GM23248 (cell line): Measurements from ENCODE around the gene DGKI. TPM values are rescaled to one million over a fixed set of nuclear protein-coding genes. Genes with fewer than 3 reads are reported as not detected.

Source experiments
- DNase-seq: peaks from one replicate; pipeline ENCODE4 v3.0.0-alpha.2; 2015
- H2AFZ ChIP-seq: fragments of 200-600 bp; sonication (generic); 2 replicates; pipeline ENCODE4 v1.6.1; 2016; ENCODE audit warnings: antibody characterized with exemption
- H3F3A ChIP-seq: fragments of 200-600 bp; sonication (generic); 2 replicates; pipeline ENCODE4 v1.6.1; 2016; ENCODE audit warnings: mild to moderate bottlenecking, antibody characterized with exemption, mixed run types; ENCODE audit not compliant: insufficient read depth
- H3K27ac ChIP-seq: fragments of 200-600 bp; sonication (generic); 2 replicates; pipeline ENCODE4 v1.5.1; 2016; ENCODE audit warnings: mild to moderate bottlenecking
- H3K27me3 ChIP-seq: fragments of 200-600 bp; sonication (generic); replicated peaks from 2 replicates; pipeline ENCODE4 v1.6.1; 2016; ENCODE audit warnings: mild to moderate bottlenecking; ENCODE audit not compliant: insufficient read depth
- H3K36me3 ChIP-seq: fragments of 200-600 bp; sonication (generic); 2 replicates; pipeline ENCODE4 v1.6.1; 2016; ENCODE audit warnings: low read depth, mild to moderate bottlenecking
- H3K4me1 ChIP-seq: fragments of 200-600 bp; sonication (generic); 2 replicates; pipeline ENCODE4 v1.6.1; 2016; ENCODE audit warnings: mild to moderate bottlenecking; ENCODE audit not compliant: insufficient read depth
- H3K4me2 ChIP-seq: fragments of 200-600 bp; sonication (generic); one replicate; pipeline ENCODE4 v1.6.1; 2016; ENCODE audit warnings: mild to moderate bottlenecking; ENCODE audit not compliant: unreplicated experiment
- H3K4me3 ChIP-seq: fragments of 200-600 bp; sonication (generic); 2 replicates; pipeline ENCODE4 v1.5.1; 2016; ENCODE audit warnings: mild to moderate bottlenecking
- H3K79me2 ChIP-seq: fragments of 200-600 bp; sonication (generic); 2 replicates; pipeline ENCODE4 v1.6.1; 2016; ENCODE audit warnings: mild to moderate bottlenecking; ENCODE audit not compliant: insufficient read depth
- H3K9ac ChIP-seq: fragments of 200-600 bp; sonication (generic); 2 replicates; pipeline ENCODE4 v1.6.1; 2016; ENCODE audit warnings: mild to moderate bottlenecking
- H3K9me2 ChIP-seq: fragments of 200-600 bp; sonication (generic); 2 replicates; pipeline ENCODE4 v1.6.1; 2016; ENCODE audit warnings: mixed run types, mild to moderate bottlenecking, moderate library complexity; ENCODE audit not compliant: insufficient read depth
- H3K9me3 ChIP-seq: fragments of 200-600 bp; sonication (generic); one replicate; pipeline ENCODE4 v1.6.1; 2017; ENCODE audit warnings: low read depth
- H4K20me1 ChIP-seq: fragments of 200-600 bp; sonication (generic); 2 replicates; pipeline ENCODE4 v1.6.0; 2016; ENCODE audit not compliant: insufficient read depth
- EZH2 ChIP-seq: fragments of 200-600 bp; sonication (generic); IDR thresholded peaks from 2 replicates; pipeline ENCODE4 v1.6.1; 2018; ENCODE audit warnings: antibody characterized with exemption, mild to moderate bottlenecking; ENCODE audit not compliant: insufficient read depth, poor library complexity, severe bottlenecking
- EZH2phosphoT487 ChIP-seq: fragments of 200-600 bp; sonication (generic); IDR thresholded peaks from 2 replicates; pipeline ENCODE4 v1.6.1; 2018; ENCODE audit warnings: antibody characterized with exemption, moderate library complexity, mild to moderate bottlenecking, low read depth; ENCODE audit not compliant: insufficient read depth
- WGBS, 2 experiments: methylation state at CpG; one replicate each; pipeline ENCODE4 v1.1.6; 2015 to 2017; ENCODE audit warnings: low lambda C conversion rate in 2 of 2, low coverage in 1 of 2; ENCODE audit errors: missing lambda C conversion rate in 2 of 2; 5-methylcytosine and 5-hydroxymethylcytosine counted together
- in situ Hi-C: fragments of 300-500 bp; cut with MboI; formaldehyde crosslinking; loops from 2 replicates; pipeline ENCODE4 v1.15.0; 2020
- polyA plus RNA-seq: library from polyadenylated mRNA; unstranded; fragments of >200 nt; fragmentation: Nextera tagmentation; extraction: Ambion mirVana; gene quantifications from 2 replicates; pipeline ENCODE4 v1.2.1, GENCODE V29; 2016
- total RNA-seq: library from RNA; depleted of rRNA; stranded (reverse); fragments of >200 nt; shearing (Covaris generic); gene quantifications from 2 replicates; pipeline ENCODE4 v1.2.3, GENCODE V29; 2014

DGKI gene
- total and polyA plus RNA-seq, 2 experiments from 2014 or later = 5.4 to 25.9 TPM

GRCh38 chr7:137506031-137506430 lies 340.7 kb downstream of the DGKI start:
- in situ Hi-C loops = no loop called here
- Histone ChIP-seq H3K27ac (no peak overlapping the region), H3F3A (peaks cover 24% of the 10 kb centered on the region), H3K79me2 (no peaks in the 10 kb centered on the region), H3K4me1 (peaks cover 34% of the 10 kb centered on the region), H3K36me3 (0 out of 2 replicates have a peak, but pooled peaks cover 5% of the 10 kb centered on the region), H3K9ac (no peak overlapping the region), H2AFZ (no peak overlapping the region), H3K27me3 (no peaks in the 10 kb centered on the region), H3K4me2 (no peak overlapping the region), H3K9me3 (no peaks in the 10 kb centered on the region), H3K4me3 (no peak overlapping the region), H4K20me1 (no peaks in the 10 kb centered on the region), H3K9me2 (no peaks in the 10 kb centered on the region)
- no peak for DNase-seq
- TF ChIP-seq EZH2phosphoT487 = no peak
- 65% methylated on average over 3 of the region's 3 CpGs for WGBS, 2 experiments

DNA sequence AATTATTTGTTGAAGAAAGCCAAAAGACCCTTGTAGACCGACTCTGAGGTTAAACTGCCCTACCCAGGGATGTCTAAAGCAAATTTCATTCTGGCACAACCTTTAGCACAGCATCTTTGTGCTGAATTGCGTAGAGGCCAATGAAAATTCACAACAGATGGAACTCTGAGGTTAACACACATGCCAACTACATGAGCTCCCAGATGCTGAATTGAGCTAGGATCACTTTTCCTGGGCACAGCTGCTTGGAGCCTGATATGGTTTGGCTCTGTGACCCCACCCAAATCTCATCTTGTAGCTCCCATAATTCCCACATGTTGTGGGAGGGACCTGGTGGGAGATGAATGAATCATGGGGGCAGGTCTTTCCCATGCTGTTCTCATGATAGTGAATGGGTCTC lies 345.2 kb downstream of the DGKI start:
- H3K9me2 ChIP-seq = no peaks in the 10 kb centered on the region
- in situ Hi-C loops = no loop called here
- H3K27ac ChIP-seq = no peak overlapping the region
- peak; percentile 16 for DNase-seq
- no peaks in the 10 kb centered on the region for H3K79me2 ChIP-seq
- no peak overlapping the region for H2AFZ ChIP-seq
- H3K4me3 ChIP-seq = no peak overlapping the region
- H3K4me1 ChIP-seq = 0 out of 2 replicates have a peak, but pooled peaks cover 4% of the 10 kb centered on the region
- H3K9me3 ChIP-seq = no peaks in the 10 kb centered on the region
- no peaks in the 10 kb centered on the region for H3K27me3 ChIP-seq
- H3F3A ChIP-seq = no peaks in the 10 kb centered on the region
- 0 out of 2 replicates have a peak, but pooled peaks cover 5% of the 10 kb centered on the region for H3K36me3 ChIP-seq
- TF ChIP-seq EZH2 (no peak), EZH2phosphoT487 (no peak)
- H4K20me1 ChIP-seq = no peaks in the 10 kb centered on the region
- H3K4me2 ChIP-seq = no peak overlapping the region
- 35 to 37% methylated on average over 2 of the region's 2 CpGs for WGBS, 2 experiments
- no peak overlapping the region for H3K9ac ChIP-seq

GRCh38 chr7:137492889-137493288 lies 353.9 kb downstream of the DGKI start:
- H4K20me1 ChIP-seq = no peaks in the 10 kb centered on the region
- H3K79me2 ChIP-seq = no peaks in the 10 kb centered on the region; the same call in 1 of the 2 replicates
- in situ Hi-C loops = no loop called here
- H2AFZ ChIP-seq = no peak overlapping the region
- no peaks in the 10 kb centered on the region for H3F3A ChIP-seq
- H3K9ac ChIP-seq = no peak overlapping the region
- H3K9me3 ChIP-seq = no peaks in the 10 kb centered on the region
- no peaks in the 10 kb centered on the region for H3K9me2 ChIP-seq
- no peak overlapping the region for H3K4me3 ChIP-seq
- no peak overlapping the region for H3K27ac ChIP-seq
- H3K27me3 ChIP-seq = no peaks in the 10 kb centered on the region
- TF ChIP-seq EZH2 (no peak), EZH2phosphoT487 (no peak)
- H3K36me3 ChIP-seq = no peaks in the 10 kb centered on the region
- 80 to 92% methylated on average over 5 to 6 of the region's 6 CpGs for WGBS, 2 experiments
- no peak for DNase-seq
- H3K4me2 ChIP-seq = no peak overlapping the region
- peaks cover 4% of the 10 kb centered on the region; the same call in 1 of the 2 replicates for H3K4me1 ChIP-seq

GRCh38 chr7:137489880-137490279 lies 356.9 kb downstream of the DGKI start:
- H3K9me3 ChIP-seq = no peaks in the 10 kb centered on the region
- no peaks in the 10 kb centered on the region for H3K79me2 ChIP-seq
- H3K4me3 ChIP-seq = no peak overlapping the region
- no peaks in the 10 kb centered on the region for H4K20me1 ChIP-seq
- H3K4me2 ChIP-seq = no peak overlapping the region
- no peak for TF ChIP-seq EZH2phosphoT487
- no peak for TF ChIP-seq EZH2
- H3K27ac ChIP-seq = no peak overlapping the region
- in situ Hi-C loops = no loop called here
- H2AFZ ChIP-seq = no peak overlapping the region
- H3K9ac ChIP-seq = no peak overlapping the region
- H3K36me3 ChIP-seq = peaks cover 14% of the 10 kb centered on the region; the same call in 1 of the 2 replicates
- H3K4me1 ChIP-seq = peaks cover 1% of the 10 kb centered on the region; the same call in 1 of the 2 replicates
- H3K27me3 ChIP-seq = no peaks in the 10 kb centered on the region
- H3K9me2 ChIP-seq = no peaks in the 10 kb centered on the region; the same call in 1 of the 2 replicates
- 51 to 59% methylated on average over 2 of the region's 2 CpGs for WGBS, 2 experiments
- DNase-seq = no peak
- H3F3A ChIP-seq = no peaks in the 10 kb centered on the region

- Histone ChIP-seq H3K9me3 (no peaks in the 10 kb centered on the region), H3K79me2 (no peaks in the 10 kb centered on the region), H3K9ac (no peak overlapping the region), H3F3A (no peaks in the 10 kb centered on the region), H3K4me1 (no peaks in the 10 kb centered on the region), H4K20me1 (no peaks in the 10 kb centered on the region), H3K27ac (no peak overlapping the region), H3K4me2 (no peak overlapping the region), H3K9me2 (no peaks in the 10 kb centered on the region; the same call in 1 of the 2 replicates), H2AFZ (no peak overlapping the region), H3K27me3 (no peaks in the 10 kb centered on the region), H3K4me3 (no peak overlapping the region), H3K36me3 (peaks cover 14% of the 10 kb centered on the region; the same call in 1 of the 2 replicates)
- 6 to 34% methylated on average over 1 of the region's 1 CpG for WGBS, 2 experiments
- no peak for TF ChIP-seq EZH2phosphoT487
- no peak for TF ChIP-seq EZH2
- in situ Hi-C loops = no loop called here
- DNase-seq = peak; percentile 21
Measured at GRCh38 chr7:137488038-137488437, 358.7 kb downstream of the DGKI start.
